Activated naive CD8-positive, alpha-beta T cell treated with anti-CD3 and anti-CD28 coated beads for 36 hours (primary cell): Measurements from ENCODE around the gene BRD3OS. TPM values are rescaled to one million over a fixed set of nuclear protein-coding genes. Genes with fewer than 3 reads are reported as not detected.
A peak's percentile ranks its signal among the peaks of the same experiment; 100 is the strongest.
"Not testable (repeated sequence)": the region's sequence is repeated elsewhere in the genome, so short reads cannot be mapped to it uniquely, and the experiment has no call there.

Experiments
- DNase-seq: peaks from one replicate; pipeline ENCODE4 v3.0.0; 2021
- H3K27ac Mint-ChIP-seq: one replicate; pipeline ENCODE4 v1.8.0; 2022; ENCODE audit warnings: mild to moderate bottlenecking, moderate library complexity, mixed read lengths
- H3K27me3 Mint-ChIP-seq: one replicate; pipeline ENCODE4 v1.8.0; 2022; ENCODE audit warnings: mild to moderate bottlenecking, mixed read lengths
- H3K36me3 Mint-ChIP-seq: one replicate; pipeline ENCODE4 v1.8.0; 2021; ENCODE audit warnings: mild to moderate bottlenecking, mixed read lengths
- H3K4me1 Mint-ChIP-seq: one replicate; pipeline ENCODE4 v1.8.0; 2021; ENCODE audit warnings: mixed read lengths
- H3K4me3 Mint-ChIP-seq: one replicate; pipeline ENCODE4 v1.8.0; 2022; ENCODE audit warnings: mild to moderate bottlenecking, moderate library complexity, mixed read lengths
- H3K9me3 Mint-ChIP-seq: one replicate; pipeline ENCODE4 v1.8.0; 2022; ENCODE audit warnings: mixed read lengths
- total RNA-seq, 2 experiments: library from RNA; stranded (reverse); gene quantifications; one replicate each; pipeline ENCODE4 v1.2.3, GENCODE V29; 2021

BRD3OS gene
- total RNA-seq, 2 experiments from 2014 or later: 12.6 to 12.7 TPM

GRCh38 chr9:133982971-133983720, 42.1 kb upstream of the BRD3OS start:
- H3K4me1 Mint-ChIP-seq: no peaks in the 10 kb centered on the region
- no peaks in the 10 kb centered on the region for H3K27me3 Mint-ChIP-seq
- no peak overlapping the region for H3K4me3 Mint-ChIP-seq
- no peak for DNase-seq
- H3K27ac Mint-ChIP-seq: no peak overlapping the region
- no peaks in the 10 kb centered on the region for H3K36me3 Mint-ChIP-seq
- H3K9me3 Mint-ChIP-seq: no peaks in the 10 kb centered on the region

GRCh38 chr9:133986061-133986460, 39.2 kb upstream of the BRD3OS start:
- H3K27me3 Mint-ChIP-seq: peaks cover 11% of the 10 kb centered on the region
- H3K4me1 Mint-ChIP-seq: no peaks in the 10 kb centered on the region
- DNase-seq: no peak
- H3K36me3 Mint-ChIP-seq: no peaks in the 10 kb centered on the region
- no peaks in the 10 kb centered on the region for H3K9me3 Mint-ChIP-seq
- H3K4me3 Mint-ChIP-seq: no peak overlapping the region
- H3K27ac Mint-ChIP-seq: no peak overlapping the region

DNA sequence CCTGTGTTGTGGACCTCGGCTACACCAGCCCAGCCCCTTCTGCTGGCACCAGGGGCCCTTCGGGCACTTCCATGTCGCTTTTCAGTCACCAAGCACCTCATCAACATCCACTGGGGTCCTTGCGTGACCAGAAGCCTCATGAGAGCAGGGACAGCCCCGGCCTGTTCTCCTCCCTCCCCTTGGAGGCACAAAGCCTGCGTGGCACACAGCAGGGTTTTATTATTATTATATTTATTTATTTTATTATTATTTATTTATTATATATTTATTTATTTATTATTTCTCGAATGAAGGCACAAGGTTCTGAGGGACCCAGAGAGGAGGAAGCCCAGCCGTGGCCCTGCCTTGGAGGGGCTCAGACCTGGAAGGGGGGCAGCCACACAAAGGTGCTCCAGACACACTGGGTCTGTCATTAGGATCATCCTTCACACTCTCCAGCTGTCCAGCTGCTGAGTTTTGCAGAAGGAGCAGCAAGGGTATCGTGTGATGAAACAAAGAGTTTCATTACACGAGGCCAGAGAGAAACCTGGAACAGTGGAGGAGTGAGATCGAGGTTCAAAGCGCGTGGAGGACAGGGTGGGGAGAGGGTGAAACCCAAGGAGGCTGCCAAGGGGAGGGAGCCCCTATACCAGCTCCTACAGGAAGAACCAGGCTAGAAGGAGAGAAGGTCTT, 38.4 kb upstream of the BRD3OS start:
- H3K36me3 Mint-ChIP-seq: no peaks in the 10 kb centered on the region
- DNase-seq: no peak
- H3K4me1 Mint-ChIP-seq: no peaks in the 10 kb centered on the region
- no peaks in the 10 kb centered on the region for H3K9me3 Mint-ChIP-seq
- no peak overlapping the region for H3K4me3 Mint-ChIP-seq
- H3K27me3 Mint-ChIP-seq: peaks cover 11% of the 10 kb centered on the region
- H3K27ac Mint-ChIP-seq: no peak overlapping the region

GRCh38 chr9:133987446-133987788, 37.9 kb upstream of the BRD3OS start:
- Mint-ChIP-seq H3K4me1 (no peaks in the 10 kb centered on the region), H3K27me3 (peaks cover 11% of the 10 kb centered on the region), H3K4me3 (no peak overlapping the region), H3K27ac (no peak overlapping the region), H3K36me3 (no peaks in the 10 kb centered on the region), H3K9me3 (no peaks in the 10 kb centered on the region)
- no peak for DNase-seq

- Mint-ChIP-seq H3K4me1 (no peaks in the 10 kb centered on the region), H3K9me3 (no peaks in the 10 kb centered on the region), H3K36me3 (no peaks in the 10 kb centered on the region), H3K27me3 (peaks cover 11% of the 10 kb centered on the region), H3K27ac (no peak overlapping the region), H3K4me3 (no peak overlapping the region)
- no peak for DNase-seq
These were observed 37.2 kb upstream of the BRD3OS start for GRCh38 chr9:133987946-133988665.

- peaks cover 11% of the 10 kb centered on the region for H3K27me3 Mint-ChIP-seq
- not testable (repeated sequence) for H3K9me3 Mint-ChIP-seq, DNase-seq, H3K4me1 Mint-ChIP-seq, H3K4me3 Mint-ChIP-seq, H3K27ac Mint-ChIP-seq, H3K36me3 Mint-ChIP-seq
These were observed 36.5 kb upstream of the BRD3OS start for GRCh38 chr9:133988771-133989170.

DNA sequence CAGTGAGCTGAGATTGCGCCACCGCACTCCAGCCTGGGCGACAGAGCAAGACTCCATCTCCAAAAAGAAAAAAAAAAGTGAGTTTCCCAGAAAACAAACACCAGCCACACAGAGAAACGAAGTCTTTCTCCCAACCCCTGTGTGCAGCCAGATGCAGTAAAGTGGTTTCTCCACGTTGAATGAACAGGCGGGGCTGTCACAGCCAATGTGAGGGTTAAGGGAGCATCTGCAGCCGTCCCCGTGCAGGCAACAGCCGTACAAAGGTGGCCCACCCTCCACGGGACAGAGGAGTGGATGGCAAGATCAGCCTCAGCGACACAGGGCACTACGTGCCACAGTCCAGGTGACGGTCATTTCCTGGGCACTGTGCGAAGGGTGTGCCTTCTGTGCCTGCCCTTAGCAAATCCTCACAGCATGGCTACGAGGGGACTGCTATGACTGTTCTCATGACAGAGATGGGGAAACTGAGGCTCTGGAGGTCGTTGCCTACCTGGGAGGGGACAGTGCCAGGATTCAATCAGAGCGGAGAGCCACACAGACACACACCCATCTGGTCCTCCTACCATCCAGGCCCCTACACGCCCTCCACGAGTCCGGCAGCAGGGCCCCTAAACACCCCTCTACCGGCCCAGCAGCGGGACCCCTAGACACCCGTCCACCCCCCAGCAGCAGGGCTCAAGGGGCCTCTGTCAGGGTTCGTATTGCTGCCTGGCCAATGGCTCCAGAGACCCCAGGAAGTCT, 35.5 kb upstream of the BRD3OS start:
- Mint-ChIP-seq H3K27me3 (peaks cover 19% of the 10 kb centered on the region), H3K9me3 (no peaks in the 10 kb centered on the region), H3K4me1 (peaks cover 2% of the 10 kb centered on the region), H3K36me3 (no peaks in the 10 kb centered on the region), H3K27ac (no peak overlapping the region), H3K4me3 (no peak overlapping the region)
- DNase-seq: no peak

- H3K27me3 Mint-ChIP-seq: peaks cover 25% of the 10 kb centered on the region
- peaks cover 2% of the 10 kb centered on the region for H3K4me1 Mint-ChIP-seq
- DNase-seq: no peak
- no peak overlapping the region for H3K27ac Mint-ChIP-seq
- H3K36me3 Mint-ChIP-seq: no peaks in the 10 kb centered on the region
- H3K4me3 Mint-ChIP-seq: peak overlapping the region; percentile 48
- no peaks in the 10 kb centered on the region for H3K9me3 Mint-ChIP-seq
These were observed 34.7 kb upstream of the BRD3OS start for GRCh38 chr9:133990366-133991213.

DNA sequence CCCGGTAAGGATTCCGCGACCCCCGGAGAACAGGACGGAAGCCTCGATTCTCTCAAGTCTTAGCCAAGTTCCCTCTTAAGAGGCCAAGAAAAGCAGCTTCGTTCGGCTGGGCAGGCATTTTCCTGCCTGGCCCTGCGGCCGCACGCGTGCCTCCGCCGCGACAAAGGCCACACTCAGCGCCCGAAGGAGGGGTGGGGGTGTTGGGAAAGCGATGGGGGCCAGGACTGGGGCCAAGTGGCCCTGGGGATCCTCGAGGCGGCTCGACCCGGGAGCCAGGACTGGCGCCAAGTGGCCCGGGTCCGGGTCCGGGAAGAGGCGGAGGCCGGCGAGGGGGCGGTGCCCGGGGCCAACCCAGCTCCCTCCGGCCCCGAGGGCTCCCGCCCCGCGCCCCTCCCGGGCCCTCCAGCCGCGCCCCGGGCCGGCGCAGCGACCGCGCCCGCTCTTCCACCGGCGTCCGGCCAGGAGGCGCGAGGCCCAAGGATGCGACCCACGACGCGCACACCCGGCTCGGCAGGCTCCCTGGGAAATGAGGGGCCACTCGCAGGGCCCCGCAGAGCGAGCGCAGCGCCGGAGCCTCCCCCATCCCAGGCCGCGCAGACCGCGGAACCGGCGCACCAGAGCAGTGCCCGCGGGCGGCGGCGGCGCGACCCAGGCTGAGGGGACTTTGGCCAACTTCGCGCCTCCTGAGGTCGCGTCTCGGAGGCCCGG, 33.9 kb upstream of the BRD3OS start:
- H3K4me1 Mint-ChIP-seq: peaks cover 2% of the 10 kb centered on the region
- H3K4me3 Mint-ChIP-seq: peak overlapping the region; percentile 48
- peaks cover 26% of the 10 kb centered on the region for H3K27me3 Mint-ChIP-seq
- peak; percentile 20 for DNase-seq
- no peak overlapping the region for H3K27ac Mint-ChIP-seq
- H3K9me3 Mint-ChIP-seq: no peaks in the 10 kb centered on the region
- H3K36me3 Mint-ChIP-seq: no peaks in the 10 kb centered on the region

GRCh38 chr9:133991964-133992779, 33.1 kb upstream of the BRD3OS start, which contains the start of gene VAV2:
Gene VAV2, minus strand, starts transcription at chr9:133992324. Its CDS starts 46 bp downstream, at chr9:133992278.
- Mint-ChIP-seq H3K4me1 (peaks cover 2% of the 10 kb centered on the region), H3K4me3 (peak within 1 kb of the TSS; percentile 63), H3K9me3 (no peaks in the 10 kb centered on the region), H3K36me3 (no peaks in the 10 kb centered on the region), H3K27me3 (peaks cover 28% of the 10 kb centered on the region), H3K27ac (no peak within 1 kb of the TSS)
- DNase-seq: peak; percentile 56

DNA sequence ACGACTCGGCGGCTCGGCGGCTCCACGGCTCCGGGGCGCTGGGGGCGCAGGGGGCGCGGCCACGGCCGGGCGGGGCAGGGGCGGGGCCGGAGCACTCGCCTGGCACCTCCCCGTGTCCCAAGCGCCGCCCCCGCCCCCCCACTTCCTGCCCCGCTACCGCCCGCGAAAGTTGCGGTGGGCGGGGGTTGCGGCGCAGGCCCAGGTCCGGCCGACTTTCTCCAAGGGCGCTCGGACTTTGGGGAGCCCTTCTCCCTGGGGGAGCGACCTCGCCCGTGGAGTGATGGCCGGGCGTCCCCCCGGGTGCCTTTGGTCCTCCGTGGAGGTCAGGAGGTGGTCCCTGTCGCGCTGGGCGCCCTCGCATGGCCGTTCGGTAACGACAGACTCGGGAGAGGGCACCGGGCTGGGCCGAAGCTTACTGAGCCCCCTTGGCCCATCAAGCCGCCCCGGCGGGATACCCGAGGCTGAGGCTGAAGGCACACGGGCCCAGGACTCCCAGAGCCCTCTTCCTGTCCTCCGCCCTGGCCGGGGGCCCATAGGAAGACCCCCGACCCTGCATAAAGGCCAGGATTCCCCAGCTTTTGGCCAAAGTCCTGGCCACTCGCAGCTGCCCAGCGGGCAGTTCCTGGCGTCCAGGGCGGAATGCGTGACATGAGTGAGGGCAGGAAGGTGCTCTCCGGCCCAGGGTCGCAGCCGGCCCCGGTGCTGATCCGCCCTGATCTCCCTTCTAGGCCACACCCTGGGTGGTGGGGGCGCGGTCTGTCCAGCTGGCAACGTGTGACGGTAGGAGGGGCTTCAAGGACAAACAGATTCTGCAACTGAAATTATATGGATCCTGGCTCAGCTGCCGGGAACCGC, 32.3 kb upstream of the BRD3OS start:
- H3K36me3 Mint-ChIP-seq: no peaks in the 10 kb centered on the region
- H3K27ac Mint-ChIP-seq: no peak overlapping the region

DNA sequence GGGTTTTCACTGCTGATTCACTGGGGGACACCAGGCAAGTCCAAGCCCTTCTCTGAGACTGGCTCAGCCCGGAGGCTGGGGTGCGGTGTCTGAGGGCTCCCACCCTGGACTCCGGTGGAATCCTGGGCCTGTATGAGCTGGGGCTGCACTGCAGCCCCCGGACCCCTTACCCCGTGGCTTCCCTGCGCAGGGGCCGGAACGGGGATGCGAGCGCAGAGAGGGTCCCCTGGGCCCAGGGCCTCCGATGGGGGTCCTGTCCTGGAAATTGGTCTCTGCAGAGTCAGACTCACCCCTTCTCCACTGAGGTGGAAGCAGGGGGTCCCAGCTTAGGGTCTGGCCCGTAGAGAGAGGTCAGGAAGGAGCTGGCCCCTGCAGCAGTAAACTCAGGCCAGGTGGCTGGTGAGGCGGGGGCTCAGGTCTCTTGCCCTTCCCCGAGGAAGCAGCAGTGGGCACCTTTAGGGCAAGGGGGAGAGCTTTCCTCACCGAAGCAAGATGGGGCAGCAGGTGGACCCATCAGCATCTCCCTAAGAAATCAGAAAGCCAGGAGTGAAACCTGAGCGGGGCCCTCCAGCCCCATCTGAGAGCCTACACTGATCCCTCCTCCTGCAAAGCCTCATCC, 31.5 kb upstream of the BRD3OS start:
- no peak for DNase-seq
- H3K4me3 Mint-ChIP-seq: peak overlapping the region; percentile 63
- peaks cover 2% of the 10 kb centered on the region for H3K4me1 Mint-ChIP-seq
- H3K9me3 Mint-ChIP-seq: no peaks in the 10 kb centered on the region
- no peak overlapping the region for H3K27ac Mint-ChIP-seq
- H3K27me3 Mint-ChIP-seq: peaks cover 32% of the 10 kb centered on the region
- H3K36me3 Mint-ChIP-seq: no peaks in the 10 kb centered on the region

More for the DNA sequence above, 32.3 kb upstream of the BRD3OS start:
- Mint-ChIP-seq H3K27me3 (peaks cover 32% of the 10 kb centered on the region), H3K4me3 (peak overlapping the region; percentile 63), H3K9me3 (no peaks in the 10 kb centered on the region), H3K4me1 (peaks cover 2% of the 10 kb centered on the region)
- peak; percentile 76 for DNase-seq
